NCI-H2196 (cell line): ENCODE measurements around the gene TMEM82.
"Not testable (repeated sequence)": the region's sequence is repeated elsewhere in the genome, so short reads cannot be mapped to it uniquely, and the experiment has no call there.

Experiments used
- DNase-seq: peaks from one replicate; lab custom pipeline; 2025; ENCODE audit not compliant: unreplicated experiment; lab: John Stamatoyannopoulos, UW

Gene TMEM82

GRCh38 chr1:15742339-15742801 lies at the start of gene TMEM82:
TMEM82 (plus strand) TSS chr1:15742499; CDS start chr1:15742560, 61 bp downstream.
- DNase-seq = no peak

GRCh38 chr1:15693371-15693770 lies 48.9 kb upstream of the TMEM82 start:
- DNase-seq = no peak

- no peak for DNase-seq
Measured at GRCh38 chr1:15696956-15697521, 45.3 kb upstream of the TMEM82 start.

DNA sequence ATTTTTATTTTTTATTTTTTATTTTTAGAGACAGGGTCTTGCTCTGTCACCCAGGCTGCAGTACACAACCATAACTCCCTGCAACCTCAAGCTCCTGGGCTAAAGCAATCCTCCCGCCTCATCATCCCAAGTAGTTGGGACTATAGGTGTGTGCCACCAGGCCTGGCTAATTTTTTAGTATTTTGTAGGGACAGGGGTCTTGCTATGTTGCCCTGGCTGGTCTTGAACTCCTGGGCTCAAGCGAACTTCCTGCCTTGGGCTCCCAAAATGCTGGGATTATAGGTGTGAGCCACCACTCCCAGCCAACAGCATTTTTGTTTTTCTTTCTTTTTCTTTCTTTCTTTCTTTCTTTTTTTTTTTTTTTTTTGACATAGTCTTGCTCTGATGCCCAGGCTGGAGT lies 44.1 kb upstream of the TMEM82 start:
- no peak for DNase-seq

DNA sequence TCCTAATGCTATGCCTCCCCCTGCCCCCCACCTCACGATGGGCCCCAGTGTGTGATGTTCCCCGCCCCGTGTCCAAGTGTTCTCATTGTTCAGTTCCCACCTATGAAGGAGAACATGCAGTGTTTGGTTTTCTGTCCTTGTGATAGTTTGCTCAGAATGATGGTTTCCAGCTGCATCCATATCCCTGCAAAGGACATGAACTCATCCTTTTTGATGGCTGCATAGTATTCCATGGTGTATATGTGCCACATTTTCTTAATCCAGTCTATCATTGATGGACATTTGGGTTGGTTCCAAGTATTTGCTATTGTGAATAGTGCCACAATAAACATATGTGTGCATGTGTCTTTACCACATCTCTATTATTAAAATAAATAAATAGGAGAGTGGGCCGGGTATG lies 43.0 kb upstream of the TMEM82 start:
- not testable (repeated sequence) for DNase-seq

DNA sequence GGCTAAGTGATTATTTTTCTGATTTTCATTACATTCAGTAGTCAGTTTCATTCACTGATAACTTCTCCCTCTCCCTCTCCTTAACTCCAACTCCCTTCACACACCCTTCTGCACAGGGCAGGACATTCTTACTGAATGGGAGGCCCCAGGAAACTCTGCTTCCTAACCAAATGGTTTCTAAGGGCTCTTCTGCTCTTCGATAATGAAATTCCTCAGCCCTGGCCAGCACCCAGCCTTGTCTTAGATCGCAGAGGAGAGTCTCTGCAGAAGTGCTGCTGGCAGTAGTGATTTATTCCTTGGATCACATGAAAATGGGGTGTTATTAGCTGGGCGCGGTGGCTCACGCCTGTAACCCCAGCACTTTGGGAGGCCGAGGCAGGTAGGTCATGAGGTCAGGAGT lies 41.8 kb upstream of the TMEM82 start:
- DNase-seq = no peak

- DNase-seq = no peak
Measured at GRCh38 chr1:15701784-15702183, 40.5 kb upstream of the TMEM82 start.

DNA sequence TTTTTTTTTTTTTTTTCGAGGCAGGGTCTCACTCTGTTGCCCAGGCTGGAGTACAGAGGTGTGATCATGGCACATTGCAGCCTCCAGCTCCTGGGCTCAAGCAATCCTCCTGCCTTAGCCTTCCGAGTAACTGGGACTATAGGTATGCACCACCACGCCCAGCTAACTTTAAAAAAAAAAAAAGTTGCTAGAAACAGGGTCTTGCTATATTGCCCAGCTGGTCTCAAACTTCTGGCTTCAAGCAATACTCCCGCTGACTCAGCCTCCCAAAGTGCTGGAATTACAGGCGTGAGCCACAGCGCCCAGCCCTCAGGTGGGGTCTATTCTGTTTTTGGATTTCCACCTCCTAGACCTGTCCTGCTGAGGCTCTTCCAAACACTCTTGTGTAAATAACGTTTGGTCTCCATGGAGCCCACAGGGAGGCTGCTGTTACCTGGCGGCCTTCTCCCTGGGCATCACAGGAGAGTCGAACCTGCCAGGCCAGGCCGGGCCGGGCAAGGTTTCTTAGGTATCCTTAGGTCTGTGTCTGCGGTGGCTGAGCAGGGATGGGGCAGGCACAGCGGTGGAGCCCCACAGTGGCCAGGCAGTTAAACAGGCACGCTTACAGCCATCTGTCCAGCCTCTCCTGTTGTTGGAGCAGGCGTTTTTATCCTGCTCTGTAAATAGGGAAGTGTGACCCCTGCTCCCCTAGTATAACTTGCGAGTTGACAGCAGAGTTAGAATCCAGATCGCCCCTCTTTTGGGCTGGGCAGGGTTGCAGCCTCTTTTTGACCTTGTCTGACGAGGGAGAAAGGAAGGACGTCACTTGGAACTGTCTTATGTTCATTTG lies 39.4 kb upstream of the TMEM82 start:
- no peak for DNase-seq

DNA sequence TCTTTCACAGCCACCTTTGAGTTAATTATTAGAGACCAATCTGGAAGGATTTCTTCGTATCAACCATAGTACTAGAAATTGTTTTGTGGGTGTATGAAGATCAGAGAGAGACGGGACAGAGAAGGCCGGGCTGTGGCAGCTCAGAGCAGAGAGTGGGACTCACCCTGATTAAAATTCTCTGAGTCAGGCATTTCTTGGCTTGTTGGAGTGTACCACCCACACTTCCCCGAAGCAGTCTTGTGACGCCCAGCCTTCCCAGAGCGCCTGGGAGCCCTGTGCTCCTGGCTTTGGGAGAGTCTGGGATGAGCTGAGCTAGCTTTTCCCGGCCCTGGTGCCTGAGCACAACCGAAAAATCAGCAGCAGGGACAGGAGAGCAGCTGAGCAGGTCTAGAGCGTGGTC lies 38.7 kb upstream of the TMEM82 start:
- DNase-seq = no peak

- DNase-seq = no peak
Measured at GRCh38 chr1:15704526-15705183, 37.6 kb upstream of the TMEM82 start.

DNA sequence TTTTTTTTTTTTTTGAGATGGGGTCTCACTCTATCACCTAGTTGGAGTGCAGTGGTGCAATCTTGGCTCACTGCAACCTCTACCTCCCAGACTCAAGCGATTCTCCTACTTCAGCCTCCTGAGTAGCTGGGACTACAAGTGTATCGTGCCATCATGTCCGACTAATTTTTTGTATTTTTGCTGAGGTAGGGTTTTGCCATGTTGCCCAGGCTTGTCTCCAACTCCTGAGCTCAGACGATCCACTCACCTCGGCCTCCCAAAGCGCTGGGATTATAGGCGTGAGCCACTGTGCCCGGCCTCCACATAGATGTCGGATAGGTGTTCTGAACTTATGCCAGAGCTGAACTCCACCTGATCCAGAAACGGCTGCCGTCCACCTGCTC lies 37.1 kb upstream of the TMEM82 start:
- no peak for DNase-seq

GRCh38 chr1:15706751-15707150 lies 35.5 kb upstream of the TMEM82 start:
- no peak for DNase-seq

- no peak for DNase-seq
Measured at GRCh38 chr1:15707239-15707925, 34.9 kb upstream of the TMEM82 start.

DNA sequence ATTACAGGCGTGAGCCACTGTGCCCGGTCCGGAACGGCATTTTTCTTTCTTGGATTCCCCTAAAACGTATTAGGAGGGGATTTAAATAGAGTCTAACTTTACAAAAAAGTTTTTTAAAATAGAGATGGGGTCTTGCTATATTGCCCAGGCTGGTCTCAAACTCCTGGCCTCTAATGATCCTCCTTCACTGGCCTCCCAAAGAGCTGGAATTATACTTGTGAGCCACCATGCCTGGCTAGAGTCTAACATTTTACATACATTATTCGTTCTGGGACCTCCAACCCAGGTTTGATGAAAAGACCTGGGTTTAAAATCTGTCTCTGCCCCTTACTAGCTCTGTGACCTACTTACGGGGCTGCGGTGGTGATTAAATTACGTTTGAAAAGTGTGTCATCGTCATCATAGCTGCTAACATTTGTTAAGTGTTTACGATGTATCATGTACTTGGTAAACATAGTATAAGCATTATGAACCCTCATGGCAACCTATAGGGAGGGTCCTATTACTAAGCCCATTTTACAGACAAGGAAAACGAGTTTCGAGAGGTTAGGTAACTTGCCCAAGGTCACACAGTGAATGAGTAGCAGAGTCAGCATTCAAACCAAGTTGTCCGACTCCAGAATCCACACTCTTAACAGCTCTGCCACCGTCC lies 33.7 kb upstream of the TMEM82 start:
- DNase-seq = no peak

DNA sequence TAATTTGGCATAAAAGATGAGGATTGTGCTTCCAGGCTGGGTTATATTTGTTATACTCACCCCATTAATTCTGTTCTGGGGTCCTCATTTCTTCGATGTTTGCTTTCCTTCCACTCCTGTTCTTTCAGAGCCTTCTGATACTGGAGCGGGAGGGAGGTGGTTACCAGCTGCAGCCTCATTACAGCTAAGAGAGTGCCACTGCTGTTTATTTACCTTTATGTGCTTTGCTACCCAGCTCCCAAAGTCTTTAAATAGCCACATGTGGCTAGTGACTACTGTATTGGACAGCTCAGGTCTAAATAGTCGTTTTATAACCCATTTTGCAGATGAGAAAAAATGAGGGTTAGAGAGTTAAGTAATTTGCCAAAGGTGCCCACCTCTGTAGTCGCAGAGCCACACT lies 33.1 kb upstream of the TMEM82 start:
- no peak for DNase-seq

- DNase-seq = no peak
Measured at GRCh38 chr1:15712168-15712567, 30.1 kb upstream of the TMEM82 start.

DNA sequence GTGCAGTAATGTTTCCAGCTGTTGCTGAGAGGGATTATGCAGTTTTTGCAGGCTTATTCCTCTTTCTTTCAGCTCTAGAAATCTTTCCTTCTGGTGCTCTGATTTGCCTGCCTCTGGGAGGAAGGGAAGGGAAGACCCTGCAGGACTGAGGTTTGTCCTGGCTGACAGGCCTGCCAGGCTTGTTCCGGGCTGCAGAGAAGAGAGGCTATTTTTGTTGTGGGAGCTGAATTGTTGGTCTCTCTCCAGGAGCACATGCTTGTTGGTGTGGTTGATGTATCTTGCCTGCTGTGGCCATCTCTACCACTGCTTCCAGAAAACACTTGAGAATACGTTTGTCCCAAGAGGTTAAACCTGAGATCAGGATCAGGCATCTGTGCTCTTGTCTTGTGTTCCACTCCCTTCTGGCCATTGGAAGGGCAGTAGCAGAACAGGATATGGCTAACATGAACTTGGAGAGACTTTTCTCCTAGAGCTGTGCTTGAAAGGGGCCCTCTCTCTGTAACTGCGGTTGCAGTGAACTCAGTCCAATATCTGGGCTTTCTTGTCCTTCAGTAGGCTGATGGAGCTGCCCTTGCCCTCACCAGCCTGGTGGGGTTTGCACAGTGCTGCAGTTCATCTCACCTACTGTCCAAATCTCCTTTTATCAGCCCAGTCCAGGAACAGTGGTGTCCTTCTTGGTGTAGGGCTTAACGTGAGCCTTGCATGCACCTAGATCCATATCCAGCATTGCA lies 27.7 kb upstream of the TMEM82 start:
- DNase-seq = no peak

- DNase-seq = peak; percentile 26
Measured at GRCh38 chr1:15717418-15718125, 24.7 kb upstream of the TMEM82 start.

DNA sequence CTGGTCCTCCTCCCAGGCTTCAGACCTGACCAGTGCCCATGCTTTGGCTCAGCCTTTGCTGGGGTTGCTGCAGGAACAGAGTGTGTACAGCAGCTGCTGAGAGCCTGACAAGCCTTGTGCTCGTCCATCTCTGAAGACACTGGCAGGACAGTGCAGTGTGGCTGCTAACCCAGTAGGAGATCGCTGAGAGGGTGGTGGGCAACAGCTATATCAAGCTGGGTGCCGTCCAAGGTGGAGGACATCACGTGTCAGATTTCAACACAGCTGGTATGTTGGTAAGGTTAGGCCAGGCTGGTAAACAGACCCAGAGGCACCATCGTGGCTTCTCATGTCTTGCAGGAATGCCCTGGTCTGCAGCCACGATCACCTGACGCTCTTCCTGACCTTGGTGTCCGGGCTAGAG lies 24.1 kb upstream of the TMEM82 start:
- DNase-seq = no peak
